Measurements from ENCODE around the gene RALGPS2. TPM values are rescaled to one million over a fixed set of nuclear protein-coding genes. Genes with fewer than 3 reads are reported as not detected.
"Not testable (repeated sequence)": the region's sequence is repeated elsewhere in the genome, so short reads cannot be mapped to it uniquely, and the experiment has no call there.

RALGPS2 gene
- total RNA-seq, 1 donor from 2014 or later: 64.8 TPM

- FAIRE-seq (no peak), DNase-seq (ENCODE audit: low spot score in 2 of 2) (no peak)
Measured at GRCh38 chr1:178938101-178938958, 213.3 kb downstream of the RALGPS2 start.

GRCh38 chr1:178938959-178939317, 213.9 kb downstream of the RALGPS2 start:
- FAIRE-seq (no peak), DNase-seq (ENCODE audit: low spot score in 2 of 2) (no peak)

- no peak for DNase-seq (ENCODE audit: low spot score in 2 of 2)
- FAIRE-seq: no peak
Measured at GRCh38 chr1:178939338-178940067, 214.5 kb downstream of the RALGPS2 start.

GRCh38 chr1:178940068-178940765, 215.2 kb downstream of the RALGPS2 start:
- DNase-seq (ENCODE audit: low spot score in 2 of 2) (no peak), FAIRE-seq (no peak)

- FAIRE-seq (no peak), DNase-seq (ENCODE audit: low spot score in 2 of 2) (no peak)
Measured at GRCh38 chr1:178941261-178941689, 216.2 kb downstream of the RALGPS2 start.

GRCh38 chr1:178941849-178942248, 216.8 kb downstream of the RALGPS2 start:
- FAIRE-seq (no peak), DNase-seq (ENCODE audit: low spot score in 2 of 2) (no peak)

GRCh38 chr1:178942285-178943198, 217.5 kb downstream of the RALGPS2 start:
- FAIRE-seq: no peak
- no peak for DNase-seq (ENCODE audit: low spot score in 2 of 2)

GRCh38 chr1:178944729-178945128, 219.7 kb downstream of the RALGPS2 start:
- no peak for DNase-seq (ENCODE audit: low spot score in 2 of 2)
- no peak for FAIRE-seq

- FAIRE-seq: no peak
- no peak for DNase-seq (ENCODE audit: low spot score in 2 of 2)
Measured at GRCh38 chr1:178945763-178946266, 220.8 kb downstream of the RALGPS2 start.

GRCh38 chr1:178946416-178946815, 221.4 kb downstream of the RALGPS2 start:
- DNase-seq (ENCODE audit: low spot score in 2 of 2) (no peak), FAIRE-seq (no peak)

GRCh38 chr1:178946855-178947676, 222.0 kb downstream of the RALGPS2 start:
- FAIRE-seq (no peak), DNase-seq (ENCODE audit: low spot score in 2 of 2) (no peak)

GRCh38 chr1:178947677-178947981, 222.6 kb downstream of the RALGPS2 start:
- DNase-seq (ENCODE audit: low spot score in 2 of 2): no peak
- FAIRE-seq: no peak

GRCh38 chr1:178948676-178949075, 223.6 kb downstream of the RALGPS2 start:
- DNase-seq (ENCODE audit: low spot score in 2 of 2) (no peak), FAIRE-seq (no peak)

GRCh38 chr1:178949866-178950265, 224.8 kb downstream of the RALGPS2 start:
- not testable (repeated sequence) for FAIRE-seq; DNase-seq (ENCODE audit: low spot score in 2 of 2)

GRCh38 chr1:178951600-178951999, 226.6 kb downstream of the RALGPS2 start:
- DNase-seq (ENCODE audit: low spot score in 2 of 2) (no peak), FAIRE-seq (no peak)

GRCh38 chr1:178953034-178953433, 228.0 kb downstream of the RALGPS2 start:
- no peak for FAIRE-seq
- no peak for DNase-seq (ENCODE audit: low spot score in 2 of 2)

GRCh38 chr1:178953538-178954324, 228.7 kb downstream of the RALGPS2 start:
- DNase-seq (ENCODE audit: low spot score in 2 of 2) (no peak), FAIRE-seq (no peak)

- FAIRE-seq: no peak
Measured at GRCh38 chr1:178954325-178954690, 229.3 kb downstream of the RALGPS2 start.

More at GRCh38 chr1:178954325-178954690, 229.3 kb downstream of the RALGPS2 start:
- no peak for DNase-seq (ENCODE audit: low spot score in 2 of 2)

All from frontal cortex (tissue), 4 donors.